GM18526 (cell line): ENCODE measurements around the gene SLC24A2.

ENCODE experiments used
- POLR2A ChIP-seq: IDR thresholded peaks from 3 replicates; pipeline ENCODE4 v1.6.1; 2011; ENCODE audit not compliant: insufficient read length; ENCODE audit errors: extremely low read depth

SLC24A2 gene

DNA sequence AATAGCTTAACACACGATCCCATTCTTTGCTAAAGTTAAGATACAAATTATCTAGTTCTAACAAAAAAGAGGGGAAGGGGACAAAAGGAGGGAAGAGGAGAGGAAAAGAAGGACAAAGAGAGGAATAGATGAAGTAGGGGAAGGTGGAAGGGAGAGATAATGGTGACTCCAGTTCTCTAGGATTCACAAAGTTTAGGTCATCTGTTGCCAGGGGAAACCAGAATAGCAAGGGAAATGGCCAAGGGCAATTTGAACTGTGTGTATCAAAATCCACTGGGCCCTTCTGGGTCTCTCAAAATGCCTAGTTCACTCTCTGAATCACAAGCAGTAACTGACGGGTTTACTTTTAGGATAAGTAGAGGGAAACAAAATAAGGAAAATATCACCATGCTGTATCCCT is 7.6 kb downstream of the SLC24A2 start:
- no peak for TF ChIP-seq POLR2A

DNA sequence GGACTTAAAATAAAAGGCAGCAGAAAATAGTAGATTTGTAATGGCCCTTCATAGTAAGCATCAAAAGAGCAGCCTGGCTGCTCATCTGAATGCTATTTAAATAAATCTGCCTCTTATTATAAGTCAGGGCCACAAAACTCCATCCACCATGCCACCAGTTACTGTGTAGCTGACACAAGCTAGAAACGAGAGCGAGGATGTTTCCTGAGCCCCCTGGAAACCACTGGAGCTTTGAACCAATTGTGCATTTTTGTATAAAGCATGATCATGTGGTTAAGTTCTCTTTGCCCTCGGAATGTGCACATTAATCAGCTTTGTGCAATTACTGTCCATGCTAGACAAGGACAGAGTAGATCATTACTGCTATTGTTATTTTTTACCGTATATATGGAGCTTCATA is 17.4 kb downstream of the SLC24A2 start:
- TF ChIP-seq POLR2A = no peak

DNA sequence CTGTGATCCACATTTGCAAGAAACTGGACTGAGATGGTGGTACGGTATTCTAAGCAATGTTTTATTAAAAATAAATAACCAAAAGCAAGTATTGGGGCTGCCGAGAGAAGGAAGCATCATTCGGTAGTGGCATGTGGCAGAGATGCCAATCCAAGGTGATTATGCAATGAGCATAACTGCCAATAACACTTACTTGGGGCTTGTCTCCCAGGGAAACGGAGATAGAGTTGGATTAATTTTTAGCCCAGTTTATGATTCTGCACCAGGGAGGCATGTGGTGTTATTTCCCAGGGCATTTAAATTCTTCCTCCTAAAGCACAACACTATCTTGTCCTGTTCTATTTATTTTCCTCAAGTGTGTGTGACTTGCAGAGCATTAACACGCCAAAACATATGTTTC is 17.9 kb downstream of the SLC24A2 start:
- no peak for TF ChIP-seq POLR2A

DNA sequence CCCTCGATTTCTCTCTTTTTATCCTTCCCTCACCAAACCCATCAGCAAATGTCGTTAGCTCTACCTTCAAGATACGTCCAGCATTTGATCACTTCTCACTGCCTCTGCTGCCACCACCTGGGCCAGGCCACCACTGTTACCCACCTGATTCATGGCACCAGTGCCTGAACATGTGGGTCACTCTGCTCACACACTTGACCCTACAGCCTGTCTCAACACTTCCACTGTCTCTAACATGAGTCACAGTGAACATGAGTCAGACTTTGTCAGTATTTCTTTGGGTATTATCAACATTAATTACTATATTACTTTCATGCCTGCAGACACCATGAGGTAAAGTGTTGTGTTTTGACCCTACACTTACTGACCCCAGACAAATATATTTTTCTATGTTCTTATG is 19.6 kb downstream of the SLC24A2 start:
- TF ChIP-seq POLR2A = no peak

DNA sequence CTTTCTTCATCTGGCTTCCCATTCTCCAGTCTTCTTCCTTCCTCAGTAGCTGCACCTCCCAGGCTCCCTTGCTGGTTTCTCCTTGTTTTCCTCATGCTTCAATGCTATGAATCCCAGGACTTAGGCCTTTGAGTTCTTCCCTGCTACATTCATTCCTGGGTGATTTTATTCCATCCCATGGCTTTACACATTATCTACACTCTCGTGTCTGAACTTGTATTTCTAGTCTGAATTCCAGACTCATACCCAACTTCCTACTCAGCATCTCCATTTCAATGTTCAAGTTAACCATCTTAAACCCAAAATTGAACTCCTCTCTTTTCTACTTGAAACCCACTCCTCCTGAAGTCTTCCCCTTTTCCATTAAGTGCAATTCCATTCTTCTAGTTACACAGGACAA is 20.0 kb downstream of the SLC24A2 start:
- TF ChIP-seq POLR2A = no peak

DNA sequence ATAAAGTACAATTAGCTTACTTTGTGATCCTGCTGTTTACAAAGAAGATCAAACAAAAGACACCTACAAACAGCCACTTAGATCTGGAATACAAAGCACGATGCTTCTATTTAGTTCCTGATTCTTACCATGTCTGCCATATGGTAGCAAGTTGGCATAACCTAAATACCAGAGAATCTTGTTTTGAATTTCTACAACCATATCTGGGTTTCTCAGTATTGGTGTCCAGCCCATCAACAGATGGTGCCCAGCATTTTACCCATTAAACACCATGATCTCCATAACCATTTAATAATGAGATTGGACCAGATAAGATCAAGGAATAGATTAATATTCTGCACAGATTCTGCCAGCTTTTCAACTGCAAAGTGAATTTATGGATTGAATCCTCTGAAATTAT is 29.8 kb downstream of the SLC24A2 start:
- TF ChIP-seq POLR2A = no peak

DNA sequence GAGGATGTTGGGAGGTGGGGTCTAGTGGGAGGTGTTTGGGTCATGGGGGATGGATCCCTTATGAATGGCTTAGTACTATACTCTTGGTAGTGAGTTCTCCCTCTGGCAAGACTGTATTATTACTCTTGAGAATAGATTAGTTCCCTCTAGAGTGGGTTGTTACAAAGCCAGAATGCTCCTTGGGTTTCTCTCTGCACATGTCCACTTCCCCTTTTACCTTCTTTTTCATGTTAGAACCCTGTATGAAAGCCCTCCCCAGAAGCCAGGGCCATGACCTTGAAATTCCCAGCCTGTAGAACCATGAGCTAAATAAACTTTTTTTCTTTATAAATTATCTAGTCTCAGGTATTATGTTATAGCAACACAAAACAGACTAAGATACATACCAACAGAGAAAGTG is 31.1 kb downstream of the SLC24A2 start:
- no peak for TF ChIP-seq POLR2A

DNA sequence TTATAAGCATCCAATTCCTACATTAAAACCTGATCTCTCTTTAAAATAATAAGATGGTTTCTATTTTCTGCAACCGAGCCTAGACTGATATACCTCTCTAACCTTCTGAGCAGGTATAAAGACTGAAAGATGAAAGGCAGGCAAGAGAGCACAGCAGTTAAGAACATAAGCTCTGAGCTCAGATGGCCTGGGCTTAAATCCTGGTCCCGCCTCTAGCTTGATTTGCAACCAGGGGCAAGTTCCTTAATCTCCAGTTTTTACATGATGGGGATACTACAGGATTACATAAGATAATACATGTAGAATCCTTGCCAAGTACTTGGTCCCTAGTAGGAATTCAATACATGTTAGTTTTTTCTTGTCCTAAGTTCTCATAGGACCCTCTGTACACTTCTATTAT is 33.9 kb downstream of the SLC24A2 start:
- TF ChIP-seq POLR2A = no peak

DNA sequence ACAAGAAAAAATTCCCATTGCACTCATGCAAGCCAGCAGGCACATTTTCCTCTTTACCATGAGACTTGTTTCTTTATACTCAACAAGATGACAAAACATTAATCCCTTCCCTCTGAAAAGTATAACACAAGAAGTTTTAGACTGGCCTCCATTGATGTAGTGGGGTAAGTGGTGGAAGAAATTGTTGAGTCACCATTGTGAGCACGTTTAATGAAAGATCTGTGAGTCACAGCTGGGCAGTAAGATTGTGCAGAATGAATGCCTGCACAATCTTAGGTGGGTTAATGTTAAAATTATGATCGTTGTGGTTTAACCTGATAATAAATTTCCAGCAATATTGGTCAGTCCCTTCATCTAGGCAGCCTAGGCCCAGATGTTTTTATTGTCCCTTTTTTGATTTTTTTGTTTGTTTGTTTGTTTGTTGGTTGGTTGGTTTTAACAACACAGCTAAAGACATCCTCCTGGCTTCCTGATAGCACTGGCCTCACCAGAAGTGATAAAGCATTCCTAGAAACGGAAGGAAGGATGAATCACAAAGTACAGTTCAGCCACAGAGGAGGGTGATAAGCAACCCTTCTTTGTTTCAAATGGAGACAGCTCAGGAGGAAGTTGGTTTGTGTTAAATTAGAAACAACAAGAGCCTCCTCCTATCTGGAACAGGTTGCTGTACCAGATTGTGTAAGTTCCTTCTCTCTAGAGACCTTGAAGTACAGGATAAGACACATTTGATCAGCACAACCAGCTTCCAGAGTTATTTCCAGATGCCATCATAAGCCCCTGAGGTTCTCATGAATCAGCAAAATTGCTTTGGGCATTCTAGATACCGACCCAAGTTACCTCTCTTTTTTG is 40.3 kb downstream of the SLC24A2 start:
- TF ChIP-seq POLR2A = no peak

DNA sequence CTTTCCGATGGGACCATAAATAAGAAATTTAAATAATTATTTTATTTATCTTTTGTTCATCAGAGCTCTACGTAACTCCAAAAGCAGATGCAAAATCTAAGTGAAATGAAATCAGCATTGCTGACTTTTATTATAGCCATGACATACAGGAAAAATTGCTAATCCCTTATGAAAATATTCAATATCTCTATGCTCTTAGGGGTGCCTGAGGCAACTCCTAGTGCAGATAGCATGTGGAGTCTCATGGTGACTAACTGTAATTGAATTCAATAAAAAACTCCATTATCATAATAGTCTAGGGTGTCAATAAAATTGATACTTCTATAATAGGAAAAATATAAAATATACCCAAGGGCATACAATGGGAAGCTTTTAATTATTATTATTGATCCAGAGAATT is 42.6 kb downstream of the SLC24A2 start:
- no peak for TF ChIP-seq POLR2A

DNA sequence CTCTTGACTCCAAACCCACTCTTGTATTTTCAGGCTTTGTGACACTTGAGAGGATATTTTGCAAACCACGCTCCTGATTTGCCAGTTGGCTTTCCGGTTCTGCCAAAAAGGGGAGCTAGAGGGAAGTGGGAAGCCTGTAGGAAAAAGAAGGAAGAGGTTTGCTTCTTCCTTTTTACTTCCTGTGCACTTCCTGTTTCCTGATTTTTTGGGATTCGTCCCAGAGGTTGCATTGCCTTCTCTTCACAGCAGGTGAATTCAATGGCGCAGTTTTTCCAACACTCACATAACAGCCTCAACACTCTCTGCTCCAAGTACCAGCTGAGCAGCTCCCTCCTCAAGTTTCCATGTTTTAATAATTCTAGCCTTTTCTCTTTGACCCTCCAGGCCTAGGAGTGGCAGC is 47.7 kb downstream of the SLC24A2 start:
- TF ChIP-seq POLR2A = no peak
